GM18519 (cell line): ENCODE measurements around the gene FAAP20.

Source experiments
- ATAC-seq: cut with Tn5 transposase; IDR thresholded peaks from one replicate; pipeline ENCODE4 v1.9.1; 2021; ENCODE audit warnings: mild to moderate bottlenecking, moderate library complexity; ENCODE audit not compliant: unreplicated experiment, low FRiP score

The FAAP20 gene

DNA sequence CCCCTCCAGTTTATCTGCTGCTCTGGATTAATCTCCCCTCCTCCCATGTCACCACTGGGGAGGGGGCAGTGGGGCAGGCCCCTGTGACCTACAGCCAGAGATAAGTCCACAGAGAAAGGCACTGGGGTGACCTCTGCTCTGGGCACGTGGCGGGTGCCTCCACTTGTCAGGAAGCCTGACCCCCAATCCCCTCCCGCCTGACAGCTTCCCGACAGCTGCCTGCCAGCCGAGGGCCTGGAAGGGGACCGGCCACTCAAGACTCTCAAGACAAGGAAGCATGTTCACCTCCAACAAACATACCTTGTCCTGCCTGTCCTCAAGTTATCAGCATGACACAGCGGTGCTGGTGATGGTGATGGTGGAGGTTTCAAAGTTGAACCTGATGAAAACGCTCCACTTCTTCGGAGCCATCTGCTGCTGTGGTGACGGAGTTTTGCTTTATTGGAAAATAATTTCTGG, 3.2 kb upstream of the FAAP20 start:
- no peak for ATAC-seq

DNA sequence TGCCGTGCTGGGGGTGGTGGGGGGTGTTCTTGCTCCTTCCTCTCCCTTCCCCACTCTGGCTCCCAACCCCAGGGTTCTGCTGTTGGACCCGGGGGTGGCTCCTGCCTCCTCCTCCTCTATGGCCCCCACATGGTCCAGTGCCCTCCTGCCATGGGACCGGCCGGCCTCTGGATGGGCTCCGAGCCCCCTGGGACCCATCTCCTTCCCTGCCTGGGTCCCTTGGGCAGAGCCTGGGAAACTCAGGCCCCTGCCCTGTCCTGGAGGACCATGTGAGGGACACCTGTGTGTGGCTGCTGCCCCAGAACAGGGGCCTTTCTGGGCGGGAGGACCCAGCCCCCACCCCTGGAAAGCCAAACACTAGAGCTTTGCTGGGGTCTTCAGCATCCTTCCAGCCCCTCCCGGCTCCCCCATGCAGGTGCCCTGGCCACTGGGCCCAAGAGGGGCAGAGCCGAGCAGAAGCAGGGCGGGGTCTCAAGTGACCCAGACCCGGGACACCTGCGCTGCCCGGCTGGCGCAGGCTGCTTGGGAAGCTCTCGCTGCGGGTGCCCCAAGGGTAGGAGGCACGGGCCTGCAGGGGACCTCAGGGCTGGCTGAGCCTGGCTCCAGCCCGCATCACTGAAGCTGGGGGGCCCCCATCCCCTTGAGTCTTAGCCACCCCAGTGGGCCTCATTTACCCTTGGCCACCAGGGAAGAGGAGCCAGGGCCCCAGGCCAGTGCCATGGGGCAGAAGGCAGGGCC, 2.5 kb upstream of the FAAP20 start:
- ATAC-seq, result no peak

- no peak for ATAC-seq
These were observed 1.2 kb upstream of the FAAP20 start for GRCh38 chr1:2195785-2196184.

DNA sequence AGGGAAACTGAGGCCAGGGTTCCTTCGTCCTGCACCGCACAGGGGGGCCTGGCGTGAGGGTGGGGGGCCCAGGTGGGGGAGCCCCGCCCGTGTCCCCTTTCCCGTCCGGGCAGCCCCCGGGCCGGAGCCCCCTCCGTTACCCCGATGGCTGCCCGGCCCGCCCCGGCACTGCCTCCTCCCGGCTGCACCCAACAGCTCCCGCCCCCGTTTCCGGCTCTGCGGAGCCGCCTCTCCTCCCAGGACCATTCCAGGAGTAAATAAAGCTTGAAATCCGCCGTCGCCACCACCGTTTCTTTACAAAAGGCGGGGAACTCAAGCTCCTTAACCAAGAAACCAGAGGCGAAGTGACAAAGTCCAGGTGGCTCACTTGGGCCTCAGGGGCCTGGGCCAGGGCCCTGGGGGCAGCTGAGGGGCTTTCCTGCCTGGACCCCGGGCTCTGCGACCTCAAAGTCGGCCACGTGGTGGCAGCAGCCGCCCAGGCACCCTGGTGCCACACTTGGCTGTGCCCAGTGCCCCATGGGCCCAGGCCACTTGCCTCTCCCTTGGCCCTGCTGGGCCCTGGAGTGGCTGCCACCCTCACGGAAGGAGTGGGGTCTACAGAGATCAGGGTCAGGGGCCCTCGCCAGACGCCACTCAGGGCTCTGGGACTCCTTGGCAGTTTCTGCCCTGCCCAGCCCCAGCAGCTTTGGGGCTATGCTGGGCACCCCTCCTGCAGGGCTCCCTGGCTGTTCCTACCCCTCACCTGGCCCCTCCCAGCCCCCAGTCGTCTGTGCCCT, 514 bp upstream of the FAAP20 start:
- ATAC-seq, result no peak

- ATAC-seq, result no peak
These were observed 874 bp downstream of the FAAP20 start for GRCh38 chr1:2193514-2194281.

GRCh38 chr1:2192031-2192995, 2.3 kb downstream of the FAAP20 start:
- ATAC-seq, result no peak

GRCh38 chr1:2190491-2190976, 4.0 kb downstream of the FAAP20 start:
- no peak for ATAC-seq

DNA sequence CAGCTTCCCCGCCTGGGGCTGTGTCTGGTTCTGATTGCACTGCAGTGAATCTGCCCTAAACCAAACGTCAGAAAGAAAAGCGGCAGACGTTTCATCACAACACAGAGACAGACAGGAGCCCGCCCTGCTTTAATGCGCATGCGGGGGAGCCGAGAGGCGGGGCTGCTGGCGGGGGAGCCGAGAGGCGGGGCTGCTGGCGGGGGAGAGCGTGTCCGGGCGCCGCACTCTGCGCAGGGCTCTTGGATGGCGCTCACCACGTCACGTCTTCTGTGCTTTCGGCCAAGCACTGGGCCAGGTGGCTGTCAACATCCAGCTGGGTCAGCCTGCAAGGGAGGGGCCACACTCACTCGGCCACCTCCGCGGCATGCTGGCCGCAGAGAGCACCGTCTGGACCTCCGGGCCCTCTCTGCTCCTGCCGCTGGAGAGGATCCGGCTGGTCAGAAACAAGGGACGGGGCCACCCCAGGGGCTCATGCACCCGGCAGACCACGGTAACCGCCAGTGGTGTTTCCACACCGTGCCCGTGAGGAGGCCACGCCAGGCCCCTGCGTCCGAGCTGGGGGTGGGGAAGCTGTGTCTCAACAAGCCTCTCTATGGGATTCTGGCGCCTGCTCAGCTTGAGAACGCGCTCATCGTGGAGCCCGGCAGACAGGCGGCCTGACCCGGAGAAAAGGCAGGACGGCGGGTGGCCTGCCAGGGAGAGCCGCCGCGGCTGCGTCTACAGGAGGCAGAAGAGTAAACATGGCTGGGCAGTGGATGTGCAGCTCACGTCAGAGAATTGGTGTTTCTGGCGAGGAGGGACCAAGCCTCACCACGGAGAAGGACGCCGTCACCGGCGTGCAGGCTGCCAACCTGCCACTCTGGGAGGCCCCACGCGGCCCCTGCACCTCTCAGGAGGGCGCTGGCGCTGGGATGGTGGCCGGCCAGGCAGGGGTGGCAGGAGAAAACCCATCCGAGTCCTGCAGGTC, 4.8 kb downstream of the FAAP20 start:
- no peak for ATAC-seq

- no peak for ATAC-seq
These were observed 6.2 kb downstream of the FAAP20 start for GRCh38 chr1:2188336-2188735.

DNA sequence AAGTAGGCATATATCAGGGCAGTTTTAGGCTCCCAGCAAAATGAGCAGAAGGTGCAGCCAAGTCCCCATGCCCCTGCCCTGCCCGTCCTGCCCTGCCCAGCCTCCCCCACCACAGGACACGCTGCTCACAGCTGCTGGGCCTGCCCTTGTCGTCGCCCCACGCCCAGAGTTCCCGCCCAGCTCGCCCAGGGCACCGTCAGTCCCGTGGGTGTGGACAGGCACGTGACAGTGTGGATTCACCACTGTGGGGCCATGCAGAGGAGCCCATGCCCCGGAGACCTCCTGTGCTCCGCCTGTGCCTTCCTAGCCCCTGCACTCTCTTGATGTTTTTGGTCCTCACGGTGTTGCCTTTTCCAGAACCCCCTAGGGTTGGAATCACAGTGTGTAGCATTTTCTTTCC, 7.0 kb downstream of the FAAP20 start:
- ATAC-seq, result no peak

- ATAC-seq, result no peak
These were observed 7.7 kb downstream of the FAAP20 start for GRCh38 chr1:2186901-2187300.

DNA sequence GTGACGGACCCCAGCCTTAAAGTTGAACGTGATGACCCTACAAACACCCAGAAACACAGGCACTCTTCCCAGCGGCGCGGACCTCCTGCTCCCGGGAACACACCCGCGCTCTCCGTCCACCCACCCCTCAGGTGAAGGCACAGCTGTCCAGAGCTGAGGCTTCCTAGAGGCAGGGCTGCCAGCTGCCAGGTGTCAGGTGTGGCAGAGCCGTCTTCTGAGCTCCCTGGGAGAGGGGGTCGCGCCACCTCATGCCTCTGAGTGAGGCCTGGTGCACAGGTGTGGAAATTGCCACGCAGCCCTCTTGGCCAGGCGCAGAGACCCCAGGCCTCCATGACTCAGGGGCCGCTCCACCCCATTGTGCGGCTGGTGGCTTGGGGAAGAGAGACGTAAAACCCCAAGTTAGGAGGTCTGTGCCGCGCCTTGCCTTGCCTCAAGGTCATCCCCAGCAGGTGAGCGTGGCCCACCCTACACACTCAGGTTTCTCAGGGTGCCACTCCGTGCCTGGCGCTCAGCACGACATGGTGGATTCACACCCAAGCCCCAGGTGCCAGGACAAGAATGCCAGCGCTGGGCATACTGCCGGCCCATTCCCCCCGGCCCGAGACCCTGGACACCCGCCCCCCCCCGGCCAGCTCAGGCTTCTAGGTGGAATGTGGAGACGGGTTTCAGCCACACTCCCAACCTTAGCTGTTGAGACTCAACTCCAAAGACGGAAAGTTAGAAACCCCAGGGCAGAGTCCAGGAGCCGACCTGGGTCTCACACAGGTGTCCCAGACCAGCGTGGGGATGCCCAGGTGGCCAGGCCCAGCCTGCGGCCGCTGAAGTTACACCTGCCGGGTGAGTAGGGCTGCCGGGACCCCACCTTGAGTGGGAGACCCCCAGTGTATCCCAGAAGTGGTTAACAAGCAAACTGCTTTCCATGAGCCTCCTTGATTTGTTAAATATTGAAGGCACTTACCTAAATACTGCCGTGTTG, 8.4 kb downstream of the FAAP20 start:
- no peak for ATAC-seq

- no peak for ATAC-seq
These were observed 9.6 kb downstream of the FAAP20 start for GRCh38 chr1:2184934-2185333.

DNA sequence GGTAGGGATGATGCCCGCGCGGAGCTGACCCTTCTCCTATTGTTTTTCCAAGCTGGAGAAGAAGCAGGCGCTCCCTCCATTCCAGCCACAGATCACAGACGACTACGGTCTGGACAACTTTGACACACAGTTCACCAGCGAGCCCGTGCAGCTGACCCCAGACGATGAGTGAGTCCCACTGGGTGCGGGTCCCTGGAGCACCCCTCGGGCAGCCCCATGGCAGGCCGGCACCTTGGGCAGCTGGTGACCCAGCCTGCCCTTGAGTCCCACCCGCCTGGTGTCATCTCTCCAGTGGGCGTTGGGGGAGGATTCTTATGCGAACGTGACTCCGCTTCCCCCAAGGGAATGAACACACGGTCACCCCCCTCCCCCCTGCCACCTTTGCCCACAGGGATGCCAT, 10.0 kb downstream of the FAAP20 start:
- no peak for ATAC-seq

DNA sequence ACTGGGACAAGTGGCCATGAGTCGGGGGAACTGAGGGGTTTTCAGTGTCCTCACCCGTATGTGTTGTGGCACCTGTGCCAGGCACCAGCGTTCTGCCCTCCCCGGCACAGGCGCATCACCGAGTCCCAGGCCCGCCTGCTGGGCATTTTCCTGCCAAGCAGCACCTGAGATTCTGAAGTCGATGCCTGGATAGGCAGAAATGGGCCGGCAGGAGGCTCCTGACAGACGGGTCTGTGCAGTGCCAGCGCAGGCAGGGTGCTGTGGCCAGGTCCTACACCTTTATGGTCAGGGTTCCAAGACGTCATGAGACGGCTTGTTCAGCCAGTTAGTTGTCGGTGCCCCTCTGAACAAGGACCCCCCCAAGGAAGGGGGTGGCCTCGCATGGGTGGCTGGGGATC, 10.6 kb downstream of the FAAP20 start:
- ATAC-seq, result no peak

- no peak for ATAC-seq
These were observed 12.2 kb downstream of the FAAP20 start for GRCh38 chr1:2182376-2182775.

DNA sequence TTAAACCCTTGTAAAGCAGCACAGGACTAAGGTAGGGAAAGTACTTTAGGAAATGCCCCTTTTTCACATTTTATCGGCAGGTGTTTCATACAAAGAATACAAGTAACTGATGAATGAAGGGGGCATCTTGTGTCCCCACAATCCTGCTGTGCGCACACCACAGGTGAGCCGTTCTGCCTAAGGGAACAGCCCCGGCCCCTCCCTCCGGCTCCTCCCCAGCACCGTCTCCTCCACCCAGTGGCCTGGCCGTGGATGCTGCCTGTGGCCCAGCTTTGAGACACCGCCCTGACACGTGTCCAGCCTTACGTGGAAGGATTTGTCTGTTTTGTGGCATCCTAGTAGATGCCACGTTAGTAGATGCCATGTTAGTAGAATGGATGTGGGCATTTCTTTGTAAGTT, 12.8 kb downstream of the FAAP20 start:
- no peak for ATAC-seq

DNA sequence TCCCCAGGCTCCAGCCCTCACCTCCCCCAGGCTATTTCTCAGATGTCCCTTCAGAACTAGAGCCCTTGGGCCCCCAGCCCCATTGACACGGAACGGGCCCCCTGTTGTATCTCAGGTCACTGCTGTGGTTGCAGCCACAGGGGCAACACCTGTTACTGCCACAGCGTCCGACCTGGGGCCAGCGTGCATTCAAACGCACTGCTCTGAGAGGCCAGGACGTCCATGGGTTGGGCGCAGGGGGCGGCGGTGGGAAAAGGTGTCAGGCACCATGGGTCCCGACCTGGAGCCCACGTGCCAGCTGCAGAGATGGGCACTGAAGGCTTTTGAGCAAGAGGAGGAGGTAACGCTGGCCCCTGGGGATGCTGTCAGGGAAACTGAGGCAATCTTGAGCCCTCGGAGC, 13.3 kb downstream of the FAAP20 start:
- no peak for ATAC-seq
